ENCODE results near the gene CSMD2. TPM values are rescaled to one million over a fixed set of nuclear protein-coding genes. Genes with fewer than 3 reads are reported as not detected.

CSMD2 gene
- total RNA-seq, 2 experiments from 2014 or later = not detected

DNA sequence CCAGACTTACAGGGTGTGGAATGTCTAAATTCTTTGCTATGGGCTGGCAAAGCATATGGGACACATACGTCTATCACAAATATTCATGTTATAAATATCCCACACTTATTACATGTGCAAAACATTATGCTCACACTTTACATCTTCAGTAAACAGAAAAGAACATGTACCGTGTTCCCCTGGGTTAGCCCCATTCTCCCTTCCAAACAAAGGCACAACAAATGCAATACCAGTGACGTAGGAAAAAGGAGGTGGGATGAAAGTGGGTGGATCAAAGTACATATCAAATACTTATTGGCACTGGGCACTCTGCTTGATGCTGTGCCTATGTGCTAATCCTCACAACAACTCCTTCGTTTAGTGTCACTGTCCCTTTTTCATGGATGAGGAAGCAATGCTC is 521.8 kb downstream of the CSMD2 start:
- Mint-ChIP-seq H3K4me3 (no peak overlapping the region), H3K9me3 (no peaks in the 10 kb centered on the region), H3K4me1 (ENCODE audit: low read depth) (no peaks in the 10 kb centered on the region), H3K27me3 (peaks cover 53% of the 10 kb centered on the region), H3K36me3 (ENCODE audit: low read depth) (no peaks in the 10 kb centered on the region), H3K27ac (no peak overlapping the region)
- TF ChIP-seq CTCF (IDR thresholded peaks at IDR 0.05) = no peak
- no peaks in the 10 kb centered on the region for H3K36me3 ChIP-seq (ENCODE audit: insufficient read depth, low read length)
- no peak for DNase-seq
- H3K4me3 ChIP-seq (ENCODE audit: low read length) = no peak overlapping the region
- no peak overlapping the region for H3K27ac ChIP-seq (ENCODE audit: low read depth in 1 of 2, low read length in 2 of 2)
- no peak for ATAC-seq (ENCODE audit: poor library complexity)
- intact Hi-C loops (cut with DNase I, micrococcal nuclease) = no loop called here
- peaks cover 16 to 25% of the 10 kb centered on the region in 2 experiments for H3K27me3 ChIP-seq (ENCODE audit: control insufficient read depth in 1 of 2, insufficient read depth in 2 of 2, low read length in 2 of 2)
- POLR2A ChIA-PET = no interaction called here
- H3K9me3 ChIP-seq (ENCODE audit: control insufficient read depth in 1 of 2, insufficient read depth in 1 of 2, low read length in 2 of 2) = no peaks in the 10 kb centered on the region
- H3K4me1 ChIP-seq (ENCODE audit: insufficient read depth, low read length) = no peaks in the 10 kb centered on the region
- CTCF ChIA-PET = no interaction called here

DNA sequence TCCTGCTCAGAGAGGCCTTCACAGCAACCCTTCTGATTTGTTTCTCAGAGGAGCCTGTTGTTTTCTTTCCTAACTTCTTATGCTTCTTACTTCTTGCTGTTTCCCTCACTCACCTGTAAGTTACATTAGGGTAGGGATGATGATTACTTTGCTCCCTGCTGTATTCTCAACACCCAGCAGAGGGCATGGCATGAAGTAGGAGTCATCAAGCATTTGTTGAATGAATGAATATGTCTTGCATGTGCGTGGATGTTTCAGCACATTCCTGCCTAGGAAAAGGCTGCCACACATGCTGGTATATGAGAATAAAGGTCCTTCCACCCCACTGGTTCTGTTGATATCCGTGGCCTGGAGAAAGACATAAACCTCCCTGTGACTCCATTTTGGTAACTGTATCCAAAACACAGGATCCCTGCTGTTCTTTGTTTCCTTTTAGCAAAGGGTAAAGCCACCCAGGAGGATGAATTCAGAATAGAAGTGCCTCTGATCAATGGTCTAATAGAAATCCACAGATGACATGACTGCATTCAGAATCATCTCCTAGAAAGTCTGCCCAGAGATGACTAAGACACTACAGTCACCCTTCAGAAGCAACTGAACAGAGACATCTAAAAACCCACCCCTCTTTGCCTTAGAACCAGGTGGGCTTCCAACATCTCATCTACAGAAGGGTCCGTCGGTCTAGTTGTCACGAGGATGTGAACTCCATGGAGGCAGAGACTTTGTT is 523.8 kb downstream of the CSMD2 start:
- ChIA-PET CTCF (interaction anchor here (1.1 kb wide), 1 partner anchor 8 kb away, joined by 4 read pairs; no protein-coding TSS in a partner anchor), POLR2A (no interaction called here)
- Mint-ChIP-seq H3K9me3 (no peaks in the 10 kb centered on the region), H3K4me1 (ENCODE audit: low read depth) (no peaks in the 10 kb centered on the region), H3K27me3 (peaks cover 51% of the 10 kb centered on the region), H3K27ac (no peak overlapping the region), H3K36me3 (ENCODE audit: low read depth) (no peaks in the 10 kb centered on the region), H3K4me3 (no peak overlapping the region)
- DNase-seq (no peak), ATAC-seq (ENCODE audit: poor library complexity) (no peak)
- intact Hi-C loops (cut with DNase I, micrococcal nuclease) = no loop called here
- no peaks in the 10 kb centered on the region for H3K36me3 ChIP-seq (ENCODE audit: insufficient read depth, low read length)
- H3K4me3 ChIP-seq (ENCODE audit: low read length) = no peak overlapping the region
- H3K27ac ChIP-seq (ENCODE audit: low read depth in 1 of 2, low read length in 2 of 2) = no peak overlapping the region
- no peak for TF ChIP-seq CTCF (IDR thresholded peaks at IDR 0.05)
- no peaks in the 10 kb centered on the region for H3K9me3 ChIP-seq (ENCODE audit: control insufficient read depth in 1 of 2, insufficient read depth in 1 of 2, low read length in 2 of 2)
- H3K4me1 ChIP-seq (ENCODE audit: insufficient read depth, low read length) = no peaks in the 10 kb centered on the region
- H3K27me3 ChIP-seq (ENCODE audit: control insufficient read depth in 1 of 2, insufficient read depth in 2 of 2, low read length in 2 of 2) = peaks cover 14 to 25% of the 10 kb centered on the region in 2 experiments

DNA sequence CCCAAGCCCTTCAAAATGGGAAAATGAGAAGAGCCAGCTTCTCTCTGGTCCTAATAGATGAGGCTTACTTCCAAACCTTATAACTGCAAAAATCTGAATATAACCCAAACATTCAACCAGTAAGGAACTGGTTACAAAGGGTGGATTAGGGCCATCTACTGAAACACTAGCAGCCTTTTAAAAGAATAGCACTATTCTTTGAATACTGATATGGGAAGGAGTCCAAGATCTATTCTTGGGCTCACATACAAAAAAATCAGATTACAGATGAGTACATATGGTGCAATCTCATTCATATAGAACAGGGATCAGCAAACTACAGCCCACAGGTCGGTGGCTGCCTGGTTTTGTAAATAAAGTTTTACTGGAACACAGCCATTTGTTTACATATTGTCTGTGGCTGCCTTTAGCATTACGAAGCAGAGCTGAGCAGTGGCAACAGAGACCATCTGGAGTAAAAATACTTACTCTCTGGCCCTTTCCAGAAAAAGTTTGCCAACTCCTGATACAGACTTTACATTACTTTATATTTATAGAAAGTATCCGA is 524.8 kb downstream of the CSMD2 start:
- Mint-ChIP-seq H3K27me3 (peaks cover 46% of the 10 kb centered on the region), H3K27ac (no peak overlapping the region), H3K4me3 (no peak overlapping the region), H3K4me1 (ENCODE audit: low read depth) (no peaks in the 10 kb centered on the region), H3K36me3 (ENCODE audit: low read depth) (no peaks in the 10 kb centered on the region), H3K9me3 (no peaks in the 10 kb centered on the region)
- no peaks in the 10 kb centered on the region for H3K9me3 ChIP-seq (ENCODE audit: control insufficient read depth in 1 of 2, insufficient read depth in 1 of 2, low read length in 2 of 2)
- H3K36me3 ChIP-seq (ENCODE audit: insufficient read depth, low read length) = no peaks in the 10 kb centered on the region
- no peak for TF ChIP-seq CTCF (IDR thresholded peaks at IDR 0.05)
- H3K4me3 ChIP-seq (ENCODE audit: low read length) = no peak overlapping the region
- DNase-seq (no peak), ATAC-seq (ENCODE audit: poor library complexity) (no peak)
- H3K4me1 ChIP-seq (ENCODE audit: insufficient read depth, low read length) = no peaks in the 10 kb centered on the region
- no peak overlapping the region for H3K27ac ChIP-seq (ENCODE audit: low read depth in 1 of 2, low read length in 2 of 2)
- peaks cover 14 to 25% of the 10 kb centered on the region in 2 experiments for H3K27me3 ChIP-seq (ENCODE audit: control insufficient read depth in 1 of 2, insufficient read depth in 2 of 2, low read length in 2 of 2)
- ChIA-PET CTCF (no interaction called here), POLR2A (no interaction called here)
- intact Hi-C loops (cut with DNase I, micrococcal nuclease) = no loop called here

All from CD4-positive, alpha-beta T cell (primary cell).